Smooth muscle cell (in vitro differentiated cells): ENCODE data around the gene TSC22D4. TPM values are rescaled to one million over a fixed set of nuclear protein-coding genes. Genes with fewer than 3 reads are reported as not detected.

Experiments used
- DNase-seq: peaks from one replicate; lab custom pipeline; 2025; ENCODE audit not compliant: unreplicated experiment; lab: John Stamatoyannopoulos, UW
- H2AFZ ChIP-seq: fragments of 200-600 bp; sonication (generic); 2 replicates; pipeline ENCODE4 v1.6.0; 2016; ENCODE audit warnings: antibody characterized with exemption, low read depth, mild to moderate bottlenecking
- H3F3A ChIP-seq: fragments of 200-600 bp; sonication (generic); 2 replicates; pipeline ENCODE4 v1.6.0; 2017; ENCODE audit warnings: antibody characterized with exemption, low read depth
- H3K27ac ChIP-seq: fragments of 200-600 bp; sonication (generic); 2 replicates; pipeline ENCODE4 v1.5.1; 2016; ENCODE audit warnings: low read depth, mild to moderate bottlenecking
- H3K27me3 ChIP-seq: fragments of 200-600 bp; sonication (generic); 2 replicates; pipeline ENCODE4 v1.6.1; 2016; ENCODE audit warnings: low read depth, mild to moderate bottlenecking
- H3K36me3 ChIP-seq: fragments of 200-600 bp; sonication (generic); 2 replicates; pipeline ENCODE4 v1.5.1; 2016; ENCODE audit warnings: low read depth
- H3K4me1 ChIP-seq: fragments of 200-600 bp; sonication (generic); 2 replicates; pipeline ENCODE4 v1.5.1; 2016; ENCODE audit warnings: low read depth
- H3K4me2 ChIP-seq: fragments of 200-600 bp; sonication (generic); 2 replicates; pipeline ENCODE4 v1.6.0; 2016; ENCODE audit warnings: mild to moderate bottlenecking
- H3K4me3 ChIP-seq: fragments of 200-600 bp; sonication (generic); 2 replicates; pipeline ENCODE4 v1.5.1; 2016; ENCODE audit warnings: mild to moderate bottlenecking
- H3K79me2 ChIP-seq: fragments of 200-600 bp; sonication (generic); 2 replicates; pipeline ENCODE4 v1.6.0; 2016; ENCODE audit warnings: low read depth, mild to moderate bottlenecking
- H3K9ac ChIP-seq: fragments of 200-600 bp; sonication (generic); 2 replicates; pipeline ENCODE4 v1.6.0; 2016; ENCODE audit warnings: low read depth
- H3K9me3 ChIP-seq: fragments of 200-600 bp; sonication (generic); replicated peaks from 2 replicates; pipeline ENCODE4 v1.5.1; 2016; ENCODE audit warnings: low read depth
- H4K20me1 ChIP-seq: fragments of 200-600 bp; sonication (generic); 2 replicates; pipeline ENCODE4 v1.6.0; 2016; ENCODE audit warnings: low read depth
- CTCF ChIP-seq: fragments of 200-600 bp; sonication (generic); IDR thresholded peaks from 2 replicates; pipeline ENCODE4 v1.5.1; 2017; ENCODE audit warnings: borderline replicate concordance, mild to moderate bottlenecking, antibody characterized with exemption; ENCODE audit not compliant: insufficient read depth, poor library complexity, severe bottlenecking
- WGBS: methylation state at CpG from one replicate; pipeline ENCODE4 v1.1.7; 2016; ENCODE audit warnings: low lambda C conversion rate; 5-methylcytosine and 5-hydroxymethylcytosine counted together
- polyA plus RNA-seq: library from polyadenylated mRNA; unstranded; fragments of >200 nt; fragmentation: Nextera tagmentation; extraction: Ambion mirVana; gene quantifications from 2 replicates; pipeline ENCODE4 v1.2.1, GENCODE V29; 2016
- total RNA-seq: library from RNA; depleted of rRNA; stranded (reverse); fragments of >200 nt; gene quantifications from 2 replicates; pipeline ENCODE4 v1.2.3, GENCODE V29; 2014

TSC22D4 gene
- total and polyA plus RNA-seq, 2 experiments from 2014 or later = 20.0 to 51.1 TPM

GRCh38 chr7:100428199-100428966, 50.6 kb downstream of the TSC22D4 start, which contains the start of gene ZCWPW1:
Gene ZCWPW1 (minus strand): TSS chr7:100428703. CDS start chr7:100420649, 8,054 bp downstream.
- peak; percentile 94 for DNase-seq
- TF ChIP-seq CTCF = no peak
- H3K27me3 ChIP-seq = no peaks in the 10 kb centered on the region
- no peaks in the 10 kb centered on the region for H3F3A ChIP-seq
- no peaks in the 10 kb centered on the region for H3K36me3 ChIP-seq
- peaks cover 18% of the 10 kb centered on the region for H3K4me1 ChIP-seq
- peak within 1 kb of the TSS; percentile 99 for H3K27ac ChIP-seq
- WGBS = under 1% methylated on average over 66 of the region's 66 CpGs
- H3K4me3 ChIP-seq = peak within 1 kb of the TSS; percentile 71
- peaks cover 17% of the 10 kb centered on the region for H4K20me1 ChIP-seq
- peak within 1 kb of the TSS; percentile 87 for H3K4me2 ChIP-seq
- H3K9ac ChIP-seq = peak within 1 kb of the TSS; percentile 98
- no peaks in the 10 kb centered on the region for H3K9me3 ChIP-seq
- H2AFZ ChIP-seq = peak within 1 kb of the TSS; percentile 73
- H3K79me2 ChIP-seq = peaks cover 26% of the 10 kb centered on the region

- Histone ChIP-seq H3K4me3 (peak overlapping the region; percentile 71), H3K27me3 (no peaks in the 10 kb centered on the region), H3K9me3 (no peaks in the 10 kb centered on the region), H3K4me1 (peaks cover 18% of the 10 kb centered on the region), H4K20me1 (peaks cover 17% of the 10 kb centered on the region), H2AFZ (peak overlapping the region; percentile 73), H3K79me2 (peaks cover 25% of the 10 kb centered on the region), H3K4me2 (peak overlapping the region; percentile 87), H3K27ac (no peak overlapping the region), H3F3A (no peaks in the 10 kb centered on the region), H3K9ac (no peak overlapping the region), H3K36me3 (no peaks in the 10 kb centered on the region)
- no peak for TF ChIP-seq CTCF
- 73% methylated on average over 16 of the region's 16 CpGs for WGBS
- DNase-seq = no peak
These were observed 51.2 kb downstream of the TSC22D4 start for GRCh38 chr7:100427762-100428198.

- H4K20me1 ChIP-seq = peaks cover 10% of the 10 kb centered on the region
- no peak overlapping the region for H3K27ac ChIP-seq
- TF ChIP-seq CTCF = no peak
- no peak overlapping the region for H2AFZ ChIP-seq
- no peaks in the 10 kb centered on the region for H3K9me3 ChIP-seq
- H3K27me3 ChIP-seq = no peaks in the 10 kb centered on the region
- H3K36me3 ChIP-seq = no peaks in the 10 kb centered on the region
- peaks cover 11% of the 10 kb centered on the region for H3K4me1 ChIP-seq
- no peak overlapping the region for H3K4me2 ChIP-seq
- peaks cover 15% of the 10 kb centered on the region for H3K79me2 ChIP-seq
- no peak overlapping the region for H3K9ac ChIP-seq
- no peak overlapping the region for H3K4me3 ChIP-seq
- no peak for DNase-seq
- no peaks in the 10 kb centered on the region for H3F3A ChIP-seq
These were observed 52.5 kb downstream of the TSC22D4 start for GRCh38 chr7:100426516-100426915.
